GM18951 (cell line): ENCODE measurements around the gene TLE4.

ENCODE experiments used
- POLR2A ChIP-seq: IDR thresholded peaks from 4 replicates; pipeline ENCODE4 v1.6.1; 2011; ENCODE audit warnings: mild to moderate bottlenecking; ENCODE audit not compliant: insufficient read length, insufficient read depth; ENCODE audit errors: extremely low read depth
- in situ Hi-C: fragments of 300-500 bp; cut with MboI; formaldehyde crosslinking; loops from one replicate; pipeline ENCODE4 v1.12.0; 2022; ENCODE audit warnings: low sequenced_read_pairs, mixed read lengths, inconsistent platforms; ENCODE audit not compliant: unreplicated experiment

Gene TLE4

GRCh38 chr9:79663300-79663699 is 91.5 kb downstream of the TLE4 start:
- no peak for TF ChIP-seq POLR2A
- in situ Hi-C loops = no loop called here

GRCh38 chr9:79663878-79664277 is 92.1 kb downstream of the TLE4 start:
- in situ Hi-C loops = no loop called here

GRCh38 chr9:79664375-79664831 is 92.6 kb downstream of the TLE4 start:
- no peak for TF ChIP-seq POLR2A
- in situ Hi-C loops = no loop called here

More at GRCh38 chr9:79663878-79664277, 92.1 kb downstream of the TLE4 start:
- no peak for TF ChIP-seq POLR2A

GRCh38 chr9:79665369-79665768 is 93.6 kb downstream of the TLE4 start:
- in situ Hi-C loops = no loop called here

GRCh38 chr9:79665931-79666330 is 94.2 kb downstream of the TLE4 start:
- in situ Hi-C loops = no loop called here
- no peak for TF ChIP-seq POLR2A

More at GRCh38 chr9:79665369-79665768, 93.6 kb downstream of the TLE4 start:
- TF ChIP-seq POLR2A = no peak

- in situ Hi-C loops = no loop called here
- no peak for TF ChIP-seq POLR2A
These were observed 95.4 kb downstream of the TLE4 start for GRCh38 chr9:79667120-79667519.

- TF ChIP-seq POLR2A = no peak
- in situ Hi-C loops = no loop called here
These were observed 96.2 kb downstream of the TLE4 start for GRCh38 chr9:79667817-79668436.

GRCh38 chr9:79668956-79669355 is 97.2 kb downstream of the TLE4 start:
- in situ Hi-C loops = no loop called here
- no peak for TF ChIP-seq POLR2A

GRCh38 chr9:79670269-79670961 is 98.7 kb downstream of the TLE4 start:
- no peak for TF ChIP-seq POLR2A
- in situ Hi-C loops = no loop called here

GRCh38 chr9:79671558-79671957 is 99.8 kb downstream of the TLE4 start:
- in situ Hi-C loops = no loop called here
- TF ChIP-seq POLR2A = no peak

GRCh38 chr9:79672236-79672635 is 100.5 kb downstream of the TLE4 start:
- TF ChIP-seq POLR2A = no peak
- in situ Hi-C loops = no loop called here

- no peak for TF ChIP-seq POLR2A
- in situ Hi-C loops = no loop called here
These were observed 101.1 kb downstream of the TLE4 start for GRCh38 chr9:79672891-79673290.

GRCh38 chr9:79673614-79674013 is 101.8 kb downstream of the TLE4 start:
- in situ Hi-C loops = no loop called here
- TF ChIP-seq POLR2A = no peak
